CD4-positive, alpha-beta T cell treated with Interleukin-15 for 4 hours (primary cell): ENCODE data around the gene DCDC2.
A peak's percentile ranks its signal among the peaks of the same experiment; 100 is the strongest.
"Not testable (repeated sequence)": the region's sequence is repeated elsewhere in the genome, so short reads cannot be mapped to it uniquely, and the experiment has no call there.

Source experiments
- DNase-seq: peaks from one replicate; pipeline ENCODE4 v3.0.0-alpha.2; 2020; ENCODE audit warnings: low spot score

DCDC2 gene

DNA sequence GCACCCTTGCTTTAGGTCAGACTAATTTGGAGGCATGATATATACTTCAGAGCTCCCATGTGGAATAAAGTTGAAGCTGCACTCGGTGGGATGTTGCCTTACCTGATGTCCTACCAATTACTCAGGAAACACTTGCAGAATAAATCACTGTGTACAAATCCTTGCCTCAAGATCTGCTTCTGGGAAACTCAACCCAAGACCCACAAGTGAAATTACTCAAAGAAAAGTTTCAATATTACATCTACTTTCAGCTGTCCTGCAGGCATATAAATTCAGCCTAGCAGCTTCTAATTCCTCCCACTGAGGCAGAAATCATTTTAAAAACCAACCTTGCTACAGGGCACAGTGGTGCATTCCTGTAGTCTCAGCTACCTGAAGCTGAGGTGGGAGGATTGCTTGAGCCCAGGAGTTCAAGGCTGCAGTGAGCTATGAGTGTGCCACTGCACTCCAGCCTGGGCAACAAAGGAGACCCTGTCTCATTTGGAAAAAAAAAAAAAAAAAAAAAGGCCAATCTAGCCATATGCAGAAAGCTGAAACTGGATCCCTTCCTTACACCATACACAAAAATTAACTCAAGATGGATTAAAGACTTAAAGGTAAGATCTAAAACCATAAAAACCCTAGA, 20.7 kb upstream of the DCDC2 start:
- no peak for DNase-seq

GRCh38 chr6:24376871-24377270, 19.0 kb upstream of the DCDC2 start:
- no peak for DNase-seq

GRCh38 chr6:24374612-24375011, 16.8 kb upstream of the DCDC2 start:
- DNase-seq = no peak

DNA sequence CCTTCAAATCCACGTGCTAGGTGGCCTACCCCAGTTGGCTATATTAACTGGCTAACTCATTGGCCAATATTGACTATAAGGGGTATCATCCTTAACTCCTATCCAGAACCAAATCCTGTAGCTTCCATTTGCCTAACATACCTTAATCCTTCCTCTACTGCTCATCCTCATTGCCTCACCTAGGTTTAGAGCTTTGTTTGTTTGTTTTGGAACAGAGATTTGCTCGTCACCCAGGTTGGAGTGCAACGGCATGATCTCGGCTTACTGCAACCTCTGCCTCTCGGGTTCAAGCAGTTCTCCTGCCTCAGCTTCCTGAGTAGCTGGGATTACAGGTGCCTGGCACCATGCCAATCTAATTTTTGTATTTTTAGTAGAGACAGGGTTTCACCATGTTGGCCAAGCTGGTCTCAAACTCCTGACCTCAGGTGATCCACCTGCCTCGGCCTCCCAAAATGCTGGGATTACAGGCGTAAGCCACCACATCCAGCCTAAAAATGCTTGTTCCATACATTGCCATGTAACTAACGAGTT, 7.3 kb upstream of the DCDC2 start:
- DNase-seq = not testable (repeated sequence)

GRCh38 chr6:24362363-24362762, 4.5 kb upstream of the DCDC2 start:
- not testable (repeated sequence) for DNase-seq

GRCh38 chr6:24359640-24360454, 2.0 kb upstream of the DCDC2 start:
- peak; percentile 71 for DNase-seq

DNA sequence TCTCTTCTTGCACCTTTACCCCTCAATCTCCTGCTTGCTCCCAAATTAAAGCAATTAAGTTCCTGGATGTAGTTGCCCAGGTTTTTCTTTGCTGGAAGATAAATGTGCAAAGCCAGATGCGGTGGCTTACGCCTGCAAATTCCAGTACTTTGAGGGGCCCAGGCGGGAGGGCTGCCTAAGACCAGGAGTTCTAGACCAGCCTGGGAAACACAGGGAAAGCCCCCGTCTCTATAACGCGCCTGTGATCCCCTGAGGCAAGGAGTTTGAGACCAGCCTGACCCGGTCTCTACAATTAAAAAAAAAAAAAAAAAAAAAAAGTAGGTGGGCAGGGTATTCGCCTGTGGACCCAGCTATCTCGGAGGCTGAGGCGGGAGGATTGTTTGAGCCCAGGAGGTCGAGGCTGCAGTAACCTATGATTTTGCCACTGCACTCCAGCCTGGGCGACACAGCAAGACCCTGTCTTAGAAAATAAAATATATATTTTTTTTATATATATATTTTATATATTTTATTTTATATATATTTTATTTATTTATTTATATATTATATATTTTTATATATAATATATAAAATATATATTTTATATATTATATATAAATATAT, 461 bp upstream of the DCDC2 start:
- no peak for DNase-seq

- DNase-seq = no peak
These were observed 1.4 kb downstream of the DCDC2 start for GRCh38 chr6:24356310-24356973.

DNA sequence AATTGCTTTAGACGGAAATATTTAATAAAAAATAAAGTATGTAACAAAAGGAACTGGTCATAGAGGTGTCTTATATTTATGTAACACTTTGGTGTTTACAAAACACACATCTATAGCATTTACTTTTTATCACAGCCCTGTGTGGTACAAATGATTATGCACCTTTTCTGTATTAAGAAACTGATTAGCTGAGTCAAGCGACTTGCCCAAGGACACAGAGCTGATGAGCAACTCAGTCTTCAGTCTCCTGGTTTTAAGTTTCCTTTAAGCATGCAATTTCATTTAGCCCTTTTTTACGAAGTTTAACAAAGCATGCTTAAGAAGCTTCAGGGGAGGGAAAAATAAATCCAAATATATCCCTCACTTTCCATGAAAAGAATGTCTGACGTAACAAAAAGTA, 2.5 kb downstream of the DCDC2 start:
- DNase-seq = no peak

GRCh38 chr6:24353861-24354260, 4.0 kb downstream of the DCDC2 start:
- no peak for DNase-seq

- no peak for DNase-seq
These were observed 5.4 kb downstream of the DCDC2 start for GRCh38 chr6:24352434-24352833.

GRCh38 chr6:24344976-24345375, 12.9 kb downstream of the DCDC2 start:
- no peak for DNase-seq

DNA sequence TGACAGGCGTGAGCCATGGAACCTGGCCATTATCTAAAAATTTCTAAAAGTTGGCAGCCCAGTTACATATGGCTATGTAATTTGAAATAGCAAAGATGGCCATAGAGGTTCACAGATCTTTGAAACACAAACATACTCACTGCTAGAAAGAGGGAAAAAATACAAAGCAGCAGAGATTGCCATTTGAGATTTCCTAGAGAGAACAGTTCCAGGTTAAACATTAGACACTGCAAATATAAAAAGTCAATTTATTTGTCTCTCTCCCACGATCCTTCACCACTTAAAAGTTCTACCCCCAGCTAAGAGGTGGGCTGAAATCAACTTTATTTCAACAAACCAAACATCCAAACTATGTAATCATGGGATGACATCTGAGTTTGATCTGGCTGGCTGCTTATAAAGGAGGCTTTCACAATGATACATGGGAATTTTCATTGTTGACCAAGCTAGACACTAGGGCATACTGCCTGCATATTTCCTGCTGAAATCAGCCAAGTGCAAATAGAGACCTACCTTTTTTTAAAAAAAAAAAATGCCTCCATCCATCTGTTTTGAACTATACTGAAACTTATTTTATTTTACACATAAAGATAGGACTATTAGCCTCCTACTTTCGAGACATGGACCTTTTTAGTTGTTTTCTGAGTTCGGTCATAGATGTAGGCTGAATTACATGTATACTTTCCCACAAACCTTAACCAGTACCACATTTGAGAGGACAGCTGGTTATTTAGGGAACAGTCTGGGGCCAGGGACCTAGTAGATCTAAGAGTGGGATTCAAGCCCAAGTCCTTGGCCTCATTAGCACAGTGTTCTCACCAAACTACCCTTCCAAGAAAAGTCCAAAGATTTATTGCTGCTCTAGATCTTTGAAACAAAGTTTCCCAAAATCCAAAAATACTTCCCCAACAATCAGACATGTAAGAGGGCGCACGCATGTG, 16.6 kb downstream of the DCDC2 start:
- no peak for DNase-seq

DNA sequence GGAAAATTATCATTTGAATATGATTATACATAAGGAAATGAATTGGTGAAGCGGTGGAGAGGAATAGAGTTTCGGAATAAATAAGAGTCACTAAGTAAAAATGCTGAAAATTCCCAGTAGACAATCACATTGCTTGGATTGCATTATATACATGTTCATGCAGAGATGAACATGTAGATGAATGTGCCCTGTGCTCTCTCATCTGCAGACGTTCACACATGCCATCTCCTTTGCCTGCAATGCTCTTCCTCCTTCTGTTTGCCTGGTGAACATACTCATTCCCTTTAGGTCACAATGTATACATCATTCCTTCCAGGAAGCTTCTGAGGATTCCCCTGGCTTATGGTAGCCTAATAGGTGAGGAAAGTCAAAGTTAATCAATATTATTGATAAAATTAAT, 17.9 kb downstream of the DCDC2 start:
- DNase-seq = no peak

DNA sequence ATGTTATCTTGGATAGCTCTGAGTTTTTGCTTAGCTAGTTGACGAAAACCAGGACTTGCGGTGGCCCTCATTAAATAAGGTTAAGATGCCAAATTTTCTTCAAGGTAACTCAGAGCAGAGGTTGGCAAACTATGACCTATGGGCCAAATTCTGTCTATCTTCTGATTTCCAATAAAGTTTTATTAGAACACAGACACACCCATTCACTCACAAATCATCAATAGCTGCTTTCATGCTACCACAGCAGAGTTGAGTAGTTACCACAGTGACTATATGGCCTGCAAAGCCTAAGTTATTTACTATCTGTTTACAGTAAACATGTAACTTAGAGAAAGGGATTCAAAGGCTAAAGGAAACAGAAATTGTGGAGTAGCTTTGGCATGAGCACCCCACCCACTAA, 23.6 kb downstream of the DCDC2 start:
- no peak for DNase-seq

DNA sequence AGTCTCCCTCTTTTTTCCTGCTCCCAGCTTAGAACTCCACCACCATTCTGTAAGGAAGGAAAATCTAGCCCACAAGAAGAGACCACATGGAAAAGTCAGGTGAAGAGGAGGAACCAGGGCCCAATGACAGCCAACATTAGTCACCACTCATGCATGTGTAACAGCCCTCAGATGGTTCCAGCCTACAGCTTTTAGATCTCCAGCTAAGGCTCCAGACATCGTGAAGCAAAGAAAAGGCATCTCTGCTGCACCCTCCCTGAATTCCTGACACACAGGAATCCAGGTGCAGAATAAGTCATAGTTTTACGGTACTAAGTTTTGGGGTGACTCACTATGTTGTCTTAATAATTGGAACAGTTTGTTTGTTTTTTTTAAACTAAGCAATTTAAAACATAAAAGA, 25.5 kb downstream of the DCDC2 start:
- no peak for DNase-seq

DNA sequence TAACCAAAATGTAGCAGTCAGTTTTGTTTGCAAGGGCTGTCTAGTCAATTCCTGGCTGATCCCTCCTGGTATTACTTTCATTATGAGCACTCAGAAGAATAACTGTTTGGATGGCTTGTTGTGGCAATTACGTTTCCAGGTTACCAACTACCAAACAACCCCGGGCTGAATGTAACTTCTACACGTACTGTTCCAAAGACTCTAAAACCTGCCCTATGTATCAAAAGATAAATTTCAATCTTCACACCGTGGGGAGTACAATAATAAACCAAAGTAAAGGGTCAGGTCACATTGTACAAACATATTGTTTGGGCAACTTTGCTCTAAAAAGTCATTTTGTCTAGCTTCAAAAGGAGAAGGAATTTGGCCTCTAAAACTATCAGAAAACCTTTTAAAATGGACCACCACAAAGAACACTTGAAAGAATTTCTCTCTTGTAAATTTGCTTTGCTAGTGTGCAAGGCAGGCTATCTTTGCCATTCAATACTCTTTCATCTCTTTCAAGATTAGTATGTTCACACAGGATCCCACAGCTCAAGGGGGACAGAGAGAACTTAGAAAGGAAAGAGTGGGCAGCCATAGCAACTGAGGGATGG, 27.6 kb downstream of the DCDC2 start:
- no peak for DNase-seq

GRCh38 chr6:24329451-24329850, 28.4 kb downstream of the DCDC2 start:
- DNase-seq = no peak

- DNase-seq = no peak
These were observed 28.8 kb downstream of the DCDC2 start for GRCh38 chr6:24329022-24329421.

GRCh38 chr6:24327756-24328155, 30.1 kb downstream of the DCDC2 start:
- no peak for DNase-seq

DNA sequence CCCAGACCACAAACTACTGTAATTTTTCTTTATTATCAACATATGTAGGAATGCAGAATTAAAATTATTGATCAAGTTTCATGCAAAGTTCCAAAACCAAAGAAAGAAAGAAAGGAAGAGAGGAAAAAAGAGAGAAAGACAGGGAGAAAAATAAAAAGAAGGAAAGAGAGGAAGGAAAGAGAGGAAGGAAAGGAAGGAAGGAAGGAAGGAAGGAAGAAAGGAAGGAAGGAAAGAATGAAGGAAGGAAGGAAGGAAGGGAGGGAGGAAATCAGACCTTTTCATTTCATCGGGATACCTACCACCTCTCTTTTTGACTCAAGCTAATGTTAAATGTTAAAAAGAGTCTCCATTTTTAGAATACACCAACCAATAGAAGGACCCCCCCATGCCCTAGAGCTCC, 31.9 kb downstream of the DCDC2 start:
- DNase-seq = no peak
